GM23338 (cell line): ENCODE data around the gene ANKH. TPM values are rescaled to one million over a fixed set of nuclear protein-coding genes. Genes with fewer than 3 reads are reported as not detected.

Experiments used
- ATAC-seq: fragments of 200-7000 bp; cut with Tn5 transposase; 3 replicates; pipeline ENCODE4 v1.9.1; 2020
- DNase-seq: peaks from one replicate; pipeline ENCODE4 v3.0.0-alpha.2; 2015; ENCODE audit warnings: low spot score
- H2AFZ ChIP-seq: fragments of 200-600 bp; sonication (generic); 2 replicates; pipeline ENCODE4 v1.8.0; 2016; ENCODE audit warnings: antibody characterized with exemption, mild to moderate bottlenecking, moderate library complexity
- H3F3A ChIP-seq: fragments of 200-600 bp; sonication (generic); replicated peaks from 2 replicates; pipeline ENCODE4 v1.8.0; 2017; ENCODE audit warnings: antibody characterized with exemption, mixed run types, low read depth
- H3K27ac ChIP-seq: fragments of 200-600 bp; sonication (generic); 2 replicates; pipeline ENCODE4 v1.6.1; 2016; ENCODE audit warnings: low read depth
- H3K27me3 ChIP-seq: fragments of 200-600 bp; sonication (generic); 2 replicates; pipeline ENCODE4 v1.8.0; 2016; ENCODE audit warnings: mild to moderate bottlenecking, mixed run types, moderate library complexity; ENCODE audit not compliant: insufficient read depth
- H3K36me3 ChIP-seq: fragments of 200-600 bp; sonication (generic); 2 replicates; pipeline ENCODE4 v1.8.0; 2016; ENCODE audit warnings: mild to moderate bottlenecking; ENCODE audit not compliant: insufficient read depth
- H3K4me1 ChIP-seq: fragments of 200-600 bp; sonication (generic); 2 replicates; pipeline ENCODE4 v1.8.0; 2016; ENCODE audit warnings: mild to moderate bottlenecking, moderate library complexity; ENCODE audit not compliant: insufficient read depth
- H3K4me2 ChIP-seq: fragments of 200-600 bp; sonication (generic); 2 replicates; pipeline ENCODE4 v1.7.1; 2017; ENCODE audit warnings: mixed run types
- H3K4me3 ChIP-seq: fragments of 200-600 bp; sonication (generic); 2 replicates; pipeline ENCODE4 v1.6.1; 2016; ENCODE audit warnings: mixed run types
- H3K79me2 ChIP-seq: fragments of 200-600 bp; sonication (generic); replicated peaks from 2 replicates; pipeline ENCODE4 v1.8.0; 2017; ENCODE audit warnings: mild to moderate bottlenecking; ENCODE audit not compliant: insufficient read depth
- H3K9me2 ChIP-seq: fragments of 200-600 bp; sonication (generic); 2 replicates; pipeline ENCODE4 v1.8.0; 2017; ENCODE audit not compliant: insufficient read depth
- H4K20me1 ChIP-seq: fragments of 200-600 bp; sonication (generic); replicated peaks from 2 replicates; pipeline ENCODE4 v1.8.0; 2017; ENCODE audit warnings: mild to moderate bottlenecking; ENCODE audit not compliant: insufficient read depth
- H3K27ac Mint-ChIP-seq: 2 replicates; pipeline ENCODE4 v1.8.0; 2020; ENCODE audit warnings: inconsistent platforms, mild to moderate bottlenecking, moderate library complexity, mixed read lengths
- H3K27me3 Mint-ChIP-seq: 3 replicates; pipeline ENCODE4 v1.8.0; 2022; ENCODE audit warnings: low read depth, mild to moderate bottlenecking, moderate library complexity, mixed read lengths, inconsistent platforms; ENCODE audit not compliant: insufficient read depth, poor library complexity
- H3K36me3 Mint-ChIP-seq: 3 replicates; pipeline ENCODE4 v1.8.0; 2021; ENCODE audit warnings: low read depth, mild to moderate bottlenecking, inconsistent platforms, moderate library complexity, mixed read lengths
- H3K4me1 Mint-ChIP-seq: 3 replicates; pipeline ENCODE4 v1.8.0; 2020; ENCODE audit warnings: mild to moderate bottlenecking, inconsistent platforms, mixed read lengths
- H3K4me3 Mint-ChIP-seq: 3 replicates; pipeline ENCODE4 v1.8.0; 2021; ENCODE audit warnings: moderate library complexity, mild to moderate bottlenecking, inconsistent platforms, mixed read lengths
- H3K9me3 Mint-ChIP-seq: 3 replicates; pipeline ENCODE4 v1.8.0; 2020; ENCODE audit warnings: moderate library complexity, mild to moderate bottlenecking, inconsistent platforms, mixed read lengths
- CREB1 ChIP-seq: fragments of 250-450 bp; sonication (Bioruptor Pico); IDR thresholded peaks from 2 replicates; pipeline ENCODE4 v1.5.0; 2020; ENCODE audit warnings: low read depth, mild to moderate bottlenecking, moderate library complexity
- CTCF ChIP-seq, 2 experiments: fragments of 200-600 bp in 1 of 2; sonication (generic) in 1 of 2; conservative IDR thresholded peaks; 2 replicates each; pipeline versions ENCODE4 v1.5.1 to v1.6.1; 2016 to 2017; ENCODE audit warnings: antibody characterized with exemption in 2 of 2, low read depth in 2 of 2, mild to moderate bottlenecking in 2 of 2, moderate library complexity in 1 of 2
- ETS1 ChIP-seq: IDR thresholded peaks from 2 replicates; pipeline ENCODE4 v1.6.1; 2016; ENCODE audit warnings: antibody characterized with exemption
- EZH2 ChIP-seq: fragments of 200-600 bp; sonication (generic); IDR thresholded peaks from one replicate; pipeline ENCODE4 v1.8.0; 2017; ENCODE audit warnings: antibody characterized with exemption, mild to moderate bottlenecking, low read depth; ENCODE audit not compliant: unreplicated experiment
- EZH2phosphoT487 ChIP-seq: fragments of 200-600 bp; sonication (generic); IDR thresholded peaks from one replicate; pipeline ENCODE4 v1.8.1; 2018; ENCODE audit warnings: antibody characterized with exemption; ENCODE audit not compliant: unreplicated experiment
- JUNB ChIP-seq: IDR thresholded peaks from one replicate; pipeline ENCODE4 v1.6.1; 2016; ENCODE audit warnings: antibody characterized with exemption; ENCODE audit not compliant: unreplicated experiment
- NANOG ChIP-seq: IDR thresholded peaks from 2 replicates; pipeline ENCODE4 v1.6.1; 2016; ENCODE audit warnings: antibody characterized with exemption, borderline replicate concordance
- POLR2AphosphoS5 ChIP-seq: IDR thresholded peaks from 2 replicates; pipeline ENCODE4 v1.6.1; 2016; ENCODE audit warnings: antibody characterized with exemption, low read depth
- REST ChIP-seq: IDR thresholded peaks from one replicate; pipeline ENCODE4 v1.6.1; 2018; ENCODE audit warnings: antibody characterized with exemption; ENCODE audit not compliant: unreplicated experiment
- STAT1 ChIP-seq: IDR thresholded peaks from one replicate; pipeline ENCODE4 v1.6.1; 2016; ENCODE audit warnings: antibody characterized with exemption; ENCODE audit not compliant: unreplicated experiment
- ZNF114 ChIP-seq: fragments of 250-450 bp; sonication (Bioruptor Pico); IDR thresholded peaks from 2 replicates; pipeline ENCODE4 v1.5.0; 2020; ENCODE audit warnings: mild to moderate bottlenecking, moderate library complexity
- ZNF331 ChIP-seq: fragments of 250-450 bp; sonication (Bioruptor Pico); IDR thresholded peaks from 2 replicates; pipeline ENCODE4 v1.5.0; 2020; ENCODE audit warnings: low read depth, mild to moderate bottlenecking, moderate library complexity
- ZNF462 ChIP-seq: fragments of 250-450 bp; sonication (Bioruptor Pico); IDR thresholded peaks from 2 replicates; pipeline ENCODE4 v1.5.0; 2020; ENCODE audit warnings: mild to moderate bottlenecking, moderate library complexity
- polyA plus RNA-seq: library from polyadenylated mRNA; unstranded; fragments of >200 nt; fragmentation: Nextera tagmentation; extraction: Ambion mirVana; gene quantifications from 2 replicates; pipeline ENCODE4 v1.2.1, GENCODE V29; 2016
- total RNA-seq: library from RNA; depleted of rRNA; stranded (reverse); fragments of >200 nt; shearing (Covaris generic); gene quantifications from 2 replicates; pipeline ENCODE4 v1.2.3, GENCODE V29; 2014

Gene ANKH
- total and polyA plus RNA-seq, 2 experiments from 2014 or later: 5.0 to 6.1 TPM

GRCh38 chr5:14813747-14814146 is 57.8 kb downstream of the ANKH start:
- Mint-ChIP-seq H3K36me3 (no peaks in the 10 kb centered on the region), H3K4me1 (no peaks in the 10 kb centered on the region), H3K4me3 (no peak overlapping the region), H3K27ac (no peak overlapping the region), H3K9me3 (no peaks in the 10 kb centered on the region), H3K27me3 (no peaks in the 10 kb centered on the region)
- Histone ChIP-seq H3K36me3 (no peaks in the 10 kb centered on the region), H3K9me2 (no peaks in the 10 kb centered on the region), H2AFZ (no peak overlapping the region), H3F3A (no peaks in the 10 kb centered on the region), H3K27me3 (no peaks in the 10 kb centered on the region), H4K20me1 (no peaks in the 10 kb centered on the region), H3K4me3 (no peak overlapping the region), H3K79me2 (no peaks in the 10 kb centered on the region), H3K27ac (no peak overlapping the region), H3K4me2 (no peak overlapping the region), H3K4me1 (no peaks in the 10 kb centered on the region)
- no peak for TF ChIP-seq REST
- TF ChIP-seq CREB1: no peak
- no peak for TF ChIP-seq JUNB
- no peak for TF ChIP-seq ETS1
- TF ChIP-seq NANOG: no peak
- TF ChIP-seq ZNF114 (CRISPR knock-in tag): no peak
- no peak for TF ChIP-seq POLR2AphosphoS5
- no peak for TF ChIP-seq STAT1
- TF ChIP-seq ZNF462 (CRISPR knock-in tag): no peak
- TF ChIP-seq CTCF (conservative IDR thresholded peaks at IDR 0.05; ENCODE audit: low read depth in 2 of 2): no peak
- TF ChIP-seq EZH2phosphoT487: no peak
- no peak for TF ChIP-seq ZNF331
- TF ChIP-seq EZH2: no peak
- ATAC-seq (no peak), DNase-seq (no peak)
